ENCODE results near the gene ENOPH1. TPM values are rescaled to one million over a fixed set of nuclear protein-coding genes. Genes with fewer than 3 reads are reported as not detected.

Gene ENOPH1
- total RNA-seq, 1 donor from 2014 or later, result 23.7 TPM

DNA sequence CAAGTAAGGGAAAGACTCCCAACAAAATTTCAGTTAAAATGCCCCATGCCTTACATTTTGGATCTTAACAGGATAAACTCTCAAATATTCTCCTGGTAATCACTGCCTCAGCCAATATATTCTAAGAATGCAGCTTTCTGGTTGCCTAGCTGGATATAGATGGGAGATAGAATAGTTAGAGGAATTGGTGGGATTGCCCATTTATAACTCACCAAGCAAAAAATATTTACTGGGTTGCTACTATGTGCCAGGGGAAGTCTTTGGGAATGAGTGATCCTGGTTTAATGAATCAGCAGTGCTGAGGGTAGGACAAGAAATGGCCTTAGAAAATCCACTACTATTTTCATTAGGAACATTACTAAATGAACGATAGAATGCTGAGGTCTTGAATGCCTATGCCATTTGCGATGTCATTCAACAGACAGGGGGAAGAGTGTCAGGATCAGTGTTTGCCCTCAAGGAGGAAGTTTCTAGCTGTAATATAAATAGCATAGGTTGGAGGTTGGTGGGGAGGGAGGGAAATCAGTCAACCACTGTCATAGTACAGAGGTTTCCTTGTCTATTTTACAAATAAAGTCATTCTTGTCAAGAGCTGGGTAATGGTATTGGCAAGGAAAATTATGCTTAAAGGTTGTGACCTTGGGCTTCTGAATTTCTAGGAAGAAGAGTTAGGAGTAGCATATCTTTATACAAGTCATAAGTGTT, 63.5 kb downstream of the ENOPH1 start:
- intact Hi-C loops (cut with DNase I), result no loop called here
- H3K4me1 ChIP-seq, result no peaks in the 10 kb centered on the region
- no peaks in the 10 kb centered on the region for H3K27me3 ChIP-seq (ENCODE audit: low read depth)
- H3K9me3 ChIP-seq, result no peaks in the 10 kb centered on the region
- H3K27ac ChIP-seq, result no peak overlapping the region
- H3K4me3 ChIP-seq, result no peak overlapping the region
- no peak for ATAC-seq
- TF ChIP-seq, protein P1, sequence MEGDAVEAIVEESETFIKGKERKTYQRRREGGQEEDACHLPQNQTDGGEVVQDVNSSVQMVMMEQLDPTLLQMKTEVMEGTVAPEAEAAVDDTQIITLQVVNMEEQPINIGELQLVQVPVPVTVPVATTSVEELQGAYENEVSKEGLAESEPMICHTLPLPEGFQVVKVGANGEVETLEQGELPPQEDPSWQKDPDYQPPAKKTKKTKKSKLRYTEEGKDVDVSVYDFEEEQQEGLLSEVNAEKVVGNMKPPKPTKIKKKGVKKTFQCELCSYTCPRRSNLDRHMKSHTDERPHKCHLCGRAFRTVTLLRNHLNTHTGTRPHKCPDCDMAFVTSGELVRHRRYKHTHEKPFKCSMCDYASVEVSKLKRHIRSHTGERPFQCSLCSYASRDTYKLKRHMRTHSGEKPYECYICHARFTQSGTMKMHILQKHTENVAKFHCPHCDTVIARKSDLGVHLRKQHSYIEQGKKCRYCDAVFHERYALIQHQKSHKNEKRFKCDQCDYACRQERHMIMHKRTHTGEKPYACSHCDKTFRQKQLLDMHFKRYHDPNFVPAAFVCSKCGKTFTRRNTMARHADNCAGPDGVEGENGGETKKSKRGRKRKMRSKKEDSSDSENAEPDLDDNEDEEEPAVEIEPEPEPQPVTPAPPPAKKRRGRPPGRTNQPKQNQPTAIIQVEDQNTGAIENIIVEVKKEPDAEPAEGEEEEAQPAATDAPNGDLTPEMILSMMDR (IDR thresholded peaks at IDR 0.05), result no peak
- no peaks in the 10 kb centered on the region for H3K36me3 ChIP-seq
- no peak for DNase-seq

DNA sequence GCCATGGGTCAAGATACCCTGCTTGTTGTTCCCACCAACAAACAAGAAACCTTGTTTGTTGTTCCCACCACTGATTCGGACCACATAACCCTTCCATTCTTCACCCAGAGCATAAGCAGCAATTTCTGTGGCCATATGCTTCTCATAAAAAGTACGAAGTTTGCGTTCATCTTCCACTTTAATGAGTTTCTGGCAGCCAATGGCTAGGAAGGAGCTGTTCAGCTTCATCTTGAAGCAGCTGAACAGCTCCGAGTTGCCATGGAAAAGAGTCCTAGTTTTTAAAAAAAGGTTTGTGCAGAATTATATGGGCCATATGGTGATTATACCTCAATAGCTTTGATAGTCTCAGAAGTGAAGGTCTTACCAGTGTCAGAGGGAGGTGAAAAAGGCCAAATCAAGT, 65.3 kb downstream of the ENOPH1 start:
- ATAC-seq (no peak), DNase-seq (no peak)
- no peaks in the 10 kb centered on the region for H3K9me3 ChIP-seq
- TF ChIP-seq, protein P1 (IDR thresholded peaks at IDR 0.05), result no peak
- intact Hi-C loops (cut with DNase I), result no loop called here
- H3K27ac ChIP-seq, result no peak overlapping the region
- H3K4me1 ChIP-seq, result no peaks in the 10 kb centered on the region
- H3K36me3 ChIP-seq, result no peaks in the 10 kb centered on the region
- H3K4me3 ChIP-seq, result no peak overlapping the region
- no peaks in the 10 kb centered on the region for H3K27me3 ChIP-seq (ENCODE audit: low read depth)

DNA sequence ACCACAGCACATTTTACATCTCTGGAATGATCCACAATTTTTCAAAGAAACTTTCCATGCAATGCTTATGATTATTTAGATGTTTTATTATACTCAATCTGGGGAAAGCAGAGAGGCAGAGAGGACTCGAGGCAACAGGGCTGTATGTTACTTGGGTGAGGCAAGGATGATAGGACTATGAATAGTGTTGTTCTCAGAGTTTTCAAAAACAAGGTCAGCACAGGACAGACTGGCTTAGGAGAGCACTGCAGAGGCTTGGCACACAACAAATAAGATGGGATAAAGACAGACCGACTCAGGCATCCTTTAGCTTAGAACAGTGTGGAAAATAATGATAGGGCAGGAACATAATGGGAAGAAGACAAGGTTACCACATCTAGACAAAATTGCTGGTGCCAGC, 66.0 kb downstream of the ENOPH1 start:
- no peaks in the 10 kb centered on the region for H3K9me3 ChIP-seq
- no peak overlapping the region for H3K4me3 ChIP-seq
- ATAC-seq, result no peak
- TF ChIP-seq, protein P1 (IDR thresholded peaks at IDR 0.05), result no peak
- no peaks in the 10 kb centered on the region for H3K27me3 ChIP-seq (ENCODE audit: low read depth)
- H3K27ac ChIP-seq, result no peak overlapping the region
- H3K36me3 ChIP-seq, result no peaks in the 10 kb centered on the region
- intact Hi-C loops (cut with DNase I), result no loop called here
- H3K4me1 ChIP-seq, result no peaks in the 10 kb centered on the region
- no peak for DNase-seq

DNA sequence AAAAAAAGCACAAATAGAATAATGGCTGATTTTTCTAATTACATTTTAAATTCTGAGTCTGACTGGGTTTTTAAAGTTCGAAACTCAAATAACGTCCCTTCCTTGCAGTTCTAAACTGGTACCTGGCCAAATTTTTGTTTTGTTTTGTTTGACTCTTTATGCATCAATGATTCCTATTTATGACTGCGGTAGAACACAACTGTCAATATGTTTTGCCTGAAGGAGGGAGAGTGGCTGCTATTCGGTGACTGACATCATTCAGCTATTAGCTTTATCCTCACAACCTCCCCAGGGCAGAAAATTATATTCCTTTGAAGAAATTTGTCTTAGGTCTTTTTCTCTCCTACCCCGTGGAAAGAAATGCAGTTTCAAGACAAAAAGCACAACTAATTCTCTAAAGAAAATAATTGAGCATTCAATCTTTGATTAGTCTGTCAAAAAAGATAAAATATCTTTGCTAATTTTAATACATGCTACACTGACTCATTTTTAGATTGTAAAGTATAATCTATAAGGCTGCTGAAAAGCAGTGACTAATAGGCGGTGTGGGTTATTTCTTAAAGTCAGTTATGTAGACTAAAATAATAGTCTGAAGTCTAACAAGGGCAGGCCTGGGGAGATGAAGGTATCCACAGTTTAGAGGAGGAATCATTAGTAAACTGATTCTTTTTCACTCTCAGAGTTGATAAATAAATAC, 69.5 kb downstream of the ENOPH1 start:
- Histone ChIP-seq H3K36me3 (no peaks in the 10 kb centered on the region), H3K4me3 (no peak overlapping the region), H3K4me1 (no peaks in the 10 kb centered on the region), H3K9me3 (no peaks in the 10 kb centered on the region), H3K27me3 (ENCODE audit: low read depth) (no peaks in the 10 kb centered on the region), H3K27ac (no peak overlapping the region)
- TF ChIP-seq, protein P1 (IDR thresholded peaks at IDR 0.05), result no peak
- ATAC-seq, result no peak
- DNase-seq, result no peak
- intact Hi-C loops (cut with DNase I), result no loop called here

DNA sequence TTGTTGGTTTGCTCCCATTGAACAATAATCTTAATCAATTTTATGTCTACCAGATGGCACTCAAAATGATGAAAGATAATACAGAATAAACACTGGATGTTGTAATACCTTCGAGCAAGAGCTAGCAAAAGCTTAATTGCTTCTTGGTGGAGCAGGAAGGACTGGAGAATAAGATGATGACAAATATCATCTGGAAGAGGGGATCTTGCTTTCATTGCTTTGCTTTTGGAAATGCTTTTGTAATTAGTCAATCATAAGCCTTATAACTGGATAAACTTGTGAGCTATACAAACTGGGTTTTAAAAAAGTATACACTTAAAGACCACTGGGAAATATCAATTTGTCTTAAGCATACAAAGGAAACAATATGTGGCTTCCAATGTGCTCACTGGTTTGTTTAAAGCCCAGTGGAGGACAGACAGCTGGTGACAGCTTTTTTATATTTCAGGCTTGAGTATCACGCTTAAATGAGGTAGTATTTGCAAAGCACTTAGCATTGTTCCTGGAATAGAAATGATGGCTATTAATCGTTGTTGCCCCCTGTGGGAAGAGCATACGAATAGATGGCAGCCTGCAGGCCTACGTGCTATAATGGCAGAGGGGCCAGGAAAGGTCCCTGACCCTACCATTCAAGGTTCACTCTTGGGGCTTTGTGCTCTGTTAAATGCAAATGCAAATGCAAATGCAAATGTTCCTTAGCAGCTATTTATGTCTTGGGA, 70.2 kb downstream of the ENOPH1 start:
- no peak overlapping the region for H3K27ac ChIP-seq
- no peak overlapping the region for H3K4me3 ChIP-seq
- H3K27me3 ChIP-seq (ENCODE audit: low read depth), result no peaks in the 10 kb centered on the region
- no peaks in the 10 kb centered on the region for H3K4me1 ChIP-seq
- no peak for DNase-seq
- no peak for ATAC-seq
- no peaks in the 10 kb centered on the region for H3K9me3 ChIP-seq
- intact Hi-C loops (cut with DNase I), result no loop called here
- TF ChIP-seq, protein P1 (IDR thresholded peaks at IDR 0.05), result no peak
- H3K36me3 ChIP-seq, result no peaks in the 10 kb centered on the region

Data from lower lobe of right lung (tissue), 2 donors.